ENCODE measurements around the gene PSMG3.

PSMG3 gene

GRCh38 chr7:1569833-1570632 lies at the start of gene PSMG3:
Gene PSMG3, minus strand, starts transcription at chr7:1570032. Its CDS starts 693 bp downstream, at chr7:1569339.
- DNase-seq, result peak; percentile 86

- no peak for DNase-seq
Observed at GRCh38 chr7:1618475-1618874, 48.6 kb upstream of the PSMG3 start.

GRCh38 chr7:1617957-1618356 lies 48.1 kb upstream of the PSMG3 start:
- DNase-seq, result no peak

DNA sequence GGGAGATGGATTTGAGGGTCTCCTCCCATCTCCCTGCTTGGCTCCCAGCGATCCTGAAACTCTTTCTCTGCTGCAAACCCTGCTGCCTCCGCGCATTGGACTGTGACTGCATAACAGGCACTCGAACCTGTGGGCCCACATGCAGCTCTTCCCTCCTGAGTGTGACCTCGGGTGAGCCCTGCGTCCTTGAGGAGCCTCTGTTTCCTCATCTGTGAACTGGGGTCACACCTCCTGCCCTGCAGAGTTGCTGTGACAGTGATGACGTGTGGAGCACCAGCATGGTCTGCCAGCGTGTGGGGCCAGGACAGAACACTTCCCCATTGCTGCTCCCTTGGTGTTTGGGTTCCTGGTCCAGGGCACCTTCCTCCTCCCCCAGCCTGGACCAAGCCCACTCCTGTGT lies 46.9 kb upstream of the PSMG3 start:
- no peak for DNase-seq

DNA sequence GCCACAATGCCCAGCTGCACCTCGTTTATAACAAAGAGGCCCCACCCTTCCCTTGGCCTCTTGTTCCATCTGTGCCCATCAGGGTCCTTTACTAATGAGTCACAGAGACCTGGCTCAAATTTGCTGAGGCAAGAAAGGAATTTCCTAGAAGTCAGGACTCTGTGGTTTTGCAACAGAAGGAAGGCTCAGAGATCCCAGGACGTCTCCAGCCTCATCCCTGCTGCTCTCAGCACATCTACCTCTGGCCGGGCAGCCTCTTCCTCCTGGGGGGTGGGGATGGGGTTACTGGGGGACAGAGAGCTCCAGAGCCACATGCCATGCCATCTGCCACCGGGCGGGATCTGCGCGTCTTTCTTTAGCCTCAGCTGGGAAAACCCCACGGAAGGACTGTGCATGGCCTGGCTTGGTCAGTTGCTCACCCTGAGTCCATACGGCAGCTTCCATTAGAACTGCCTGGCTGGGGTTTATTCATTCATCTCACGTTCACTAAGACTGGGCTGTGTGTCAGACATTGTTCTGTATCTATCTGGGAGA lies 41.9 kb upstream of the PSMG3 start:
- DNase-seq, result no peak

GRCh38 chr7:1610678-1611302 lies 41.0 kb upstream of the PSMG3 start:
- DNase-seq, result no peak

GRCh38 chr7:1610013-1610677 lies 40.3 kb upstream of the PSMG3 start:
- no peak for DNase-seq

DNA sequence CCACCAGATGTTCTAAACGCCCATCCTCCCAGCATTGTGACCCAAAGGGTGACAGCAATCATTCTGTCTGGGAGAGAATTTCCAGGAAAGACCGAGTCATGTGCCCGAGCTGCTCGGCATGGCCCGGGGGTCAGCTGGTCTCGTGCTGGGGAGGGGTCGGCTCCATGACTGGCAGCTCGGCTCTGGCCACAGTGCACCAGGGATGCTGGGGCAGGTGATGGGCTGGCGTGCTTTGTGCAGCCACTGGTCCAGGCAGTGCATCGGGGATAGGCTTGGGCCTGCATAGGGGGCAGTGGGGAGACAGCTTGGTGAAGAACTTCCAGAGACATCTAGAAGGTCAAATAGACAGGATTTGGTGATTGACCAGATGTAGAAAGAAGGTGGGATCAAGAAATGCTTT lies 39.2 kb upstream of the PSMG3 start:
- DNase-seq, result no peak

- DNase-seq, result no peak
Observed at GRCh38 chr7:1608318-1608717, 38.5 kb upstream of the PSMG3 start.

- DNase-seq, result no peak
Observed at GRCh38 chr7:1607696-1608095, 37.9 kb upstream of the PSMG3 start.

DNA sequence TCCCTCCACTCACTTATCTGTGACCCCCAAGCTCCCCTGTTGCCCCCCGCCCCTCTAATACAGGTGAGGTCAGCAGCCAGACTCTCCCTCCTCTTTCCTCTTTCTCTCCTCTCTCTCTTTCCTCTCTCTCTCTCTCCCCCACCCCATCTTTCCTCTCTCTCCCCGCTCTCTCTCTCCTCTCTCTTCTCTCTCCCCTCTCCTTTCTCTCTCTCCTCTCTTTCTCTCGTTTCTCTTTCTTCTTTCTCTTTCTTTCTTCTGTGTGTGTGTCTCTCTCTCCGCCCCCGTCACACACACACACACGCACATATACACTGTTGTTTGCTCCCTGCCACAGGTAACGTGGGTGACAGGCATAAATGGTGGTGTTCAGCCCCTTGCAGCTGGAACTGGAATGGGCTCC lies 37.2 kb upstream of the PSMG3 start:
- DNase-seq, result no peak

DNA sequence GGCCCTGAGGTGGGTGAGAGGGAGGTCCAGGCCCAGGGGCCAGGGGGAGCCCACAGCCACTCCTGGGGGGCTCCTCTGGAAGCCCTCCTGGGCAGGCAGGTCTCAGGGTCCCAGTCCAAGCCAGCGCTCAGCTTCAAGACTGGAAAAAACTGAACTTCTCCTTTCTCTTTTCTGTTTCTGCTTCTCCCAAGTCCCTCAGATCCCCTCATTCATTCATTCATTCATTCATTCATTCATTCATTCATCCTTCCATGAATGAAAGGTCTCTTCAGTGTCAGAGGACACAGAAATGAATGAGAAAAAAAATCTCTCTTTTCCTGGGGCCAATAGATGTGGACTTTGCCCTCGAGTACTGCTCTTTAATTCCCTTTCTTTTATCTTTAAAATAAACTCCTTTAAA lies 34.6 kb upstream of the PSMG3 start:
- no peak for DNase-seq

- DNase-seq, result no peak
Observed at GRCh38 chr7:1603346-1604225, 33.8 kb upstream of the PSMG3 start.

GRCh38 chr7:1602386-1602785 lies 32.6 kb upstream of the PSMG3 start:
- DNase-seq, result no peak

- DNase-seq, result no peak
Observed at GRCh38 chr7:1601956-1602355, 32.1 kb upstream of the PSMG3 start.

GRCh38 chr7:1599640-1600395 lies 30.0 kb upstream of the PSMG3 start:
- DNase-seq, result no peak

DNA sequence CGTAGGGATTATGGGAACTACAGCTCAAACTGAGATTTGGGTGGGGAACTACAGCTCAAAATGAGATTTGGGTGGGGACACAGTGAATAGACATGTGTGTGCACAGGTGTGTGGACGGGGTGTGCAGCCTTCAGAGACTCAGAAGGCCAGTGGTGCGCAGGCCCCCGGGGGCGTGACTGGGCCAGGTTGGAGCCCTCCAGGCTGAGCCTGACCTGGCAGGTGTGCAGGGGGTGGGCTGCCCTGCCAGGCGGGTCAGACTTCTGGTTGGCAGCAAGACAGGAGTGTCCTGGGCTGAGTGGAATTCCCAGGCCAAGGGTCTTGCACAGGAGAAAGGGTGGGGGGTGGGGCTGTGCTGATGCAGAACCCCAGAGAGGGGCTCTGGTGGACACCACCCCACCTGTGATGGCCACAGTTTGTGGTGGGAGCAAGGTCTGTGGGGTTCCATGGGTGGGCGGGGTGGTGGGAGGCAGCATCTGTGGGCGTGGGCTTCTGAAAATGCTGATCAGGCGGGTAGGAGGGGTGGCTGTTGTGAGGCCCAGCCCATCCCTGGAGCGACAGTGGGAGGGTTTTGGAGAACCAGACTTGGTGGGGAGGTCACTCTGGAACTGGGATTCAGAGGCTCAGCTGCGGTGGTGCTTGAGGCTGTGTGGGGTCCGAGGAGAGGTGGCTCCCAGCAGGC lies 29.3 kb upstream of the PSMG3 start:
- DNase-seq, result no peak

GRCh38 chr7:1598286-1598685 lies 28.5 kb upstream of the PSMG3 start:
- DNase-seq, result no peak

- no peak for DNase-seq
Observed at GRCh38 chr7:1597791-1598190, 28.0 kb upstream of the PSMG3 start.

DNA sequence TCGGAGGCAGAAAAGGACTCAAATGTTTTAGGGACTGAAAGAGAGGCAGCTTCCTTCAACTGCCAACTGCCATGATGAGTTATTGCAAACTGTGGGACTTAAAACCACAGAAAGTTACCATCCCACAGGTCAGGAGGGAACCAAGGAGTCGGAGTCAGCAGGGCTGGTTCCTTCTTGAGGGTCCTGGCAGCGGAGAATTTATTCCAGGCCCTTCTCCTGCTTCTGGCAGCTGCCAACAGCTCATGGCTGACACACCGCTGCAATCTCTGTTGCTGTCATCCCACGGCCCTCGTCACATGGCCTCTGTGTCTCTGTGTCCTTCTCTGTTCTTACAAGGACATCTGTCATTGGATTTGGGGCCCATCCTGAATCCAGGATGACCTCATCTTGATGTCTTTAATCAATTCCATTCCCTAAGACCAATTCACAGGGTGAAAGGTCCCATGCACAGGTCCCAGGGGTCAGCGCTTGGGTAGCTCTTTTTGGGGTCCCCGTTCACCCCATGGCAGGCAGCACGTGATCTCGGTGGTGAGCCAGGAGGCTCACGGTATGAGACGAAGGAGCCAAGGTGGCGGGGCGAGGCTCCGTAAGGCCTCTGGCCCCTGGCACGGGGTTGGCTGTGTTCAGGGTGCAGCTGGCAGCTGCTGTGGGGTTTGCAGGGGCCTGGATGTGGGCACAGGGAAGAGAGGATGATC lies 27.4 kb upstream of the PSMG3 start:
- no peak for DNase-seq

Data from CD4-positive, alpha-beta T cell treated with Interleukin-17A for 1 hour (primary cell).